Heart left ventricle (tissue), 13 donors: ENCODE measurements around the gene MAGI1.

Experiments used
- CTCF ChIP-seq, 12 donors: fragments of 200-600 bp; sonication (generic) in 4 of 12; IDR thresholded peaks; one replicate each; pipeline versions ENCODE4 v1.5.0 to v1.8.0; 2018 to 2022; ENCODE audit warnings: antibody characterized with exemption in 12 of 12, mild to moderate bottlenecking in 5 of 12
- POLR2A ChIP-seq, 2 donors: fragments of 450-650 bp; IDR thresholded peaks; one replicate each; pipeline ENCODE4 v1.6.1; 2017; ENCODE audit warnings: antibody characterized with exemption in 2 of 2, mild to moderate bottlenecking in 2 of 2, moderate library complexity in 2 of 2
- donor health status: ischemic (EF 13 %, LVEDD 7.1; RV severe dilation, severe dysfunction).
- donor health status: DM: no; HTN: yes; CAD: no.
- donor health status: DM: no; HTN: no; CAD: no.
- donor health status: ischemic (EF 25% LVEDD 6.9; RV normal size, moderate dysfunction).
- donor health status: ischemic (EF 25% LVEDD 5.7; RV mildly dilated, moderate dysfunction).
- donor health status: ischemic (EF 35%, LVEDD 5.7; RV mildly dilated, moderate dysfunction).
- donor health status: nonischemic (EF 11% LVEDD 7.7; RV severe dilation, severe dysfunction).
- donor health status: DM: yes; HTN: yes; CAD: no.
- donor health status: PGD.
- donor health status: ischemic (EF 29% LVEDD 5.4; RV normal size, mild dysfunction).
- donor health status: nonischemic (EF 23%, LVEDD 6.1; RV moderate dilation, normal function).

- TF ChIP-seq CTCF (IDR thresholded peaks at IDR 0.05) (no peak), POLR2A (IDR thresholded peaks at IDR 0.05) (no peak)
Observed at GRCh38 chr3:65562447-65562846, 476.3 kb downstream of the MAGI1 start.
